ENCODE measurements around the gene MIER3. TPM values are rescaled to one million over a fixed set of nuclear protein-coding genes. Genes with fewer than 3 reads are reported as not detected.

Gene MIER3
- total RNA-seq, 2 donors from 2014 or later = 11.2 to 20.4 TPM

- Histone ChIP-seq H3K27ac (peak within 1 kb of the TSS; percentile 91 to 96), H3K4me1 (peaks cover 0 to 8% of the 10 kb centered on the region in 2 donors), H3K27me3 (no peaks in the 10 kb centered on the region), H3K9me3 (no peaks in the 10 kb centered on the region), H3K36me3 (peaks cover 7% of the 10 kb centered on the region), H3K4me3 (peak within 1 kb of the TSS; percentile 63 to 66)
- TF ChIP-seq CTCF (IDR thresholded peaks at IDR 0.05) = no peak
- DNase-seq (ENCODE audit: low spot score) = peak; percentile 96
Observed at GRCh38 chr5:56909294-56910209, 42.4 kb downstream of the MIER3 start, which contains the start of gene SETD9. Gene SETD9 (plus strand): TSS chr5:56909596. CDS start chr5:56909646, 50 bp downstream.

GRCh38 chr5:56908942-56909293 is 43.0 kb downstream of the MIER3 start:
- Histone ChIP-seq H3K4me3 (peak overlapping the region; percentile 63 to 66), H3K9me3 (no peaks in the 10 kb centered on the region), H3K4me1 (peaks cover 0 to 8% of the 10 kb centered on the region in 2 donors), H3K27ac (peak overlapping the region; percentile 91 to 96), H3K27me3 (no peaks in the 10 kb centered on the region), H3K36me3 (peaks cover 7% of the 10 kb centered on the region)
- DNase-seq (ENCODE audit: low spot score) = peak; percentile 76
- TF ChIP-seq CTCF (IDR thresholded peaks at IDR 0.05) = no peak

GRCh38 chr5:56900858-56901578 is 50.9 kb downstream of the MIER3 start:
- H3K9me3 ChIP-seq = no peaks in the 10 kb centered on the region
- H3K27ac ChIP-seq = no peak overlapping the region
- H3K27me3 ChIP-seq = no peaks in the 10 kb centered on the region
- no peak for DNase-seq (ENCODE audit: low spot score)
- no peaks in the 10 kb centered on the region for H3K36me3 ChIP-seq
- no peaks in the 10 kb centered on the region for H3K4me1 ChIP-seq
- peak; percentile 58 to 84 for TF ChIP-seq CTCF (IDR thresholded peaks at IDR 0.05)
- H3K4me3 ChIP-seq = no peak overlapping the region

DNA sequence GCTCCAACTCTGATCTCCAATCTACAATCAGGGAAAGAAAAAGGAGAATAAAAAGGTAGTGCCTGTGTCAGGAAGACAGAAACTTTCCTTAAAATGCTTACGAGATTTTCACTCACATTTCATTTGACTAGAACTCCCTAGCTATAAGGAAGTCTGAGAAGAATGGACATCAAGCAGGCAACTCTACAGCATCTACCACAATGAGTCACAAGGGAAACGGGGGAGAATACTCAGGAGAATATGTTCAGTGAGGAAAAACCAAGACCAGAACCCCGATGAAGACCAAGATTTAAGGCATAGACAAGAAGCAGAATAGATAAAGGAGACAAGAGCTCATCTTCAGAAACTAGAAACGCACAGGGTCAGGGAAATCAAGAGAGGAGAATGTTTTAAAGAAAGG is 51.5 kb downstream of the MIER3 start:
- Histone ChIP-seq H3K4me1 (no peaks in the 10 kb centered on the region), H3K27ac (no peak overlapping the region), H3K9me3 (no peaks in the 10 kb centered on the region), H3K4me3 (no peak overlapping the region), H3K36me3 (peaks cover under 1% of the 10 kb centered on the region), H3K27me3 (no peaks in the 10 kb centered on the region)
- no peak for TF ChIP-seq CTCF (IDR thresholded peaks at IDR 0.05)
- no peak for DNase-seq (ENCODE audit: low spot score)

- H3K27ac ChIP-seq = no peak overlapping the region
- no peaks in the 10 kb centered on the region for H3K4me1 ChIP-seq
- TF ChIP-seq CTCF (IDR thresholded peaks at IDR 0.05) = no peak
- no peaks in the 10 kb centered on the region for H3K27me3 ChIP-seq
- no peak overlapping the region for H3K4me3 ChIP-seq
- H3K36me3 ChIP-seq = peaks cover 11% of the 10 kb centered on the region
- no peak for DNase-seq (ENCODE audit: low spot score)
- H3K9me3 ChIP-seq = no peaks in the 10 kb centered on the region
Observed at GRCh38 chr5:56898213-56898612, 53.7 kb downstream of the MIER3 start.
